Uterus (tissue), 4 donors: ENCODE results near the gene ZDHHC8. TPM values are rescaled to one million over a fixed set of nuclear protein-coding genes. Genes with fewer than 3 reads are reported as not detected.

ENCODE experiments used
- DNase-seq, 2 donors: peaks; one replicate each; pipeline ENCODE4 v3.0.0-alpha.2; 2019 to 2020
- H3K27ac ChIP-seq, 2 donors: fragments of 200-600 bp; sonication (generic); 1 replicate in 1 of 2; 2 replicates in 1 of 2; pipeline ENCODE4 v1.5.1; 2016 to 2018
- H3K27me3 ChIP-seq, 2 donors: fragments of 200-600 bp; sonication (generic); one replicate each; pipeline ENCODE4 v1.5.1; 2018 to 2019; ENCODE audit warnings: control low read depth in 1 of 2
- H3K36me3 ChIP-seq, 2 donors: fragments of 200-600 bp; sonication (generic); one replicate each; pipeline ENCODE4 v1.5.1; 2019; ENCODE audit warnings: control low read depth in 1 of 2
- H3K4me1 ChIP-seq, 2 donors: fragments of 200-600 bp; sonication (generic); one replicate each; pipeline ENCODE4 v1.5.1; 2018 to 2019; ENCODE audit warnings: control low read depth in 1 of 2
- H3K4me3 ChIP-seq, 2 donors: fragments of 200-600 bp; sonication (generic); 1 replicate in 1 of 2; 2 replicates in 1 of 2; pipeline ENCODE4 v1.5.1; 2018 to 2019; ENCODE audit warnings: mild to moderate bottlenecking in 1 of 2
- H3K9me3 ChIP-seq, 2 donors: fragments of 200-600 bp; sonication (generic); one replicate each; pipeline ENCODE4 v1.5.1; 2019; ENCODE audit warnings: control low read depth in 1 of 2
- CTCF ChIP-seq, 4 experiments: fragments of 200-600 bp in 2 of 4; fragments of 450-650 bp in 2 of 4; sonication (generic) in 2 of 4; IDR thresholded peaks; one replicate each; pipeline ENCODE4 v1.5.1; 2016 to 2019; ENCODE audit warnings: antibody characterized with exemption in 4 of 4, mild to moderate bottlenecking in 2 of 4, moderate library complexity in 1 of 4
- POLR2A ChIP-seq, 2 donors: fragments of 450-650 bp; IDR thresholded peaks; one replicate each; pipeline ENCODE4 v1.6.1; 2016; ENCODE audit warnings: antibody characterized with exemption in 2 of 2, mild to moderate bottlenecking in 1 of 2, moderate library complexity in 1 of 2
- intact Hi-C: fragments of 100-400 bp; cut with DNase I; formaldehyde crosslinking; loops from one replicate; pipeline ENCODE4 v1.15.1; 2023; ENCODE audit warnings: low total_unique reads
- total RNA-seq, 4 donors: library from RNA; depleted of rRNA in 3 of 4; stranded (reverse); fragments of >200 nt in 3 of 4; gene quantifications; one replicate each; pipeline versions ENCODE4 v1.1.0 to v1.2.4, GENCODE V29; 2014 to 2023
- donor health status: DM: yes; HTN: yes; CAD: no.

The ZDHHC8 gene
- total RNA-seq, 4 donors from 2014 or later = 2.4 to 87.9 (median 20.1) TPM

GRCh38 chr22:20140521-20140964 is 8.9 kb downstream of the ZDHHC8 start:
- H3K36me3 ChIP-seq = no peaks in the 10 kb centered on the region

GRCh38 chr22:20141186-20142077 is 9.8 kb downstream of the ZDHHC8 start:
- no peak for DNase-seq
- H3K27ac ChIP-seq = no peak overlapping the region
- H3K27me3 ChIP-seq = no peaks in the 10 kb centered on the region
- intact Hi-C loops = no loop called here
- no peaks in the 10 kb centered on the region for H3K36me3 ChIP-seq
- no peaks in the 10 kb centered on the region for H3K9me3 ChIP-seq
- H3K4me3 ChIP-seq = no peak overlapping the region
- TF ChIP-seq CTCF (IDR thresholded peaks at IDR 0.05) (no peak), POLR2A (IDR thresholded peaks at IDR 0.05) (no peak)
- H3K4me1 ChIP-seq = peaks cover 0 to 18% of the 10 kb centered on the region in 2 donors

More at GRCh38 chr22:20140521-20140964, 8.9 kb downstream of the ZDHHC8 start:
- H3K9me3 ChIP-seq = no peaks in the 10 kb centered on the region
- DNase-seq = no peak
- intact Hi-C loops = no loop called here
- H3K4me3 ChIP-seq = no peak overlapping the region
- H3K4me1 ChIP-seq = peaks cover 0 to 23% of the 10 kb centered on the region in 2 donors
- no peak overlapping the region for H3K27ac ChIP-seq
- TF ChIP-seq POLR2A (IDR thresholded peaks at IDR 0.05) (no peak), CTCF (IDR thresholded peaks at IDR 0.05) (no peak)
- no peaks in the 10 kb centered on the region for H3K27me3 ChIP-seq

- peaks cover 0 to 4% of the 10 kb centered on the region in 2 donors for H3K4me1 ChIP-seq
- no peak for DNase-seq
- H3K4me3 ChIP-seq = no peak overlapping the region
- H3K27me3 ChIP-seq = no peaks in the 10 kb centered on the region
- H3K36me3 ChIP-seq = no peaks in the 10 kb centered on the region
- TF ChIP-seq POLR2A (IDR thresholded peaks at IDR 0.05) (no peak), CTCF (IDR thresholded peaks at IDR 0.05) (no peak)
- no peak overlapping the region for H3K27ac ChIP-seq
- no peaks in the 10 kb centered on the region for H3K9me3 ChIP-seq
- intact Hi-C loops = no loop called here
Observed at GRCh38 chr22:20142711-20143621, 11.4 kb downstream of the ZDHHC8 start.

- Histone ChIP-seq H3K27ac (no peak overlapping the region), H3K36me3 (no peaks in the 10 kb centered on the region)
Observed at GRCh38 chr22:20143883-20144665, 12.5 kb downstream of the ZDHHC8 start.

More at GRCh38 chr22:20143883-20144665, 12.5 kb downstream of the ZDHHC8 start:
- H3K27me3 ChIP-seq = no peaks in the 10 kb centered on the region
- DNase-seq = no peak
- TF ChIP-seq POLR2A (IDR thresholded peaks at IDR 0.05) (no peak), CTCF (IDR thresholded peaks at IDR 0.05) (no peak)
- intact Hi-C loops = no loop called here
- no peaks in the 10 kb centered on the region for H3K4me1 ChIP-seq
- H3K9me3 ChIP-seq = no peaks in the 10 kb centered on the region
- H3K4me3 ChIP-seq = no peak overlapping the region
